CD4-positive, alpha-beta T cell (primary cell): ENCODE measurements around the gene SSRP1. TPM values are rescaled to one million over a fixed set of nuclear protein-coding genes. Genes with fewer than 3 reads are reported as not detected.

Experiments
- ATAC-seq: fragments of 200-7000 bp; cut with Tn5 transposase; one replicate; pipeline ENCODE4 v1.10.0; 2022; ENCODE audit warnings: mild to moderate bottlenecking; ENCODE audit not compliant: poor library complexity
- CTCF ChIA-PET: fragments of 350-600 bp; sonication (Branson Sonifier 250); formaldehyde crosslinking; loops from one replicate; lab custom pipeline; 2021; ENCODE audit warnings: antibody characterized with exemption, inconsistent platforms; lab: Charles Lee
- POLR2A ChIA-PET: fragments of 350-600 bp; sonication (Branson Sonifier 250); formaldehyde crosslinking; loops from one replicate; lab custom pipeline; 2021; ENCODE audit warnings: antibody characterized with exemption, inconsistent platforms; lab: Charles Lee
- DNase-seq, 14 experiments: peaks; one replicate each; pipeline ENCODE4 v3.0.0-alpha.2; 2013 to 2020; ENCODE audit warnings: mixed read lengths in 2 of 14
- H3K27ac ChIP-seq, 2 donors: one replicate each; pipeline versions ENCODE4 v1.5.1 to v1.7.0; 2013; ENCODE audit warnings: low read length in 2 of 2, low read depth in 1 of 2, mild to moderate bottlenecking in 1 of 2
- H3K27me3 ChIP-seq, 2 experiments: 1 replicate in 1 of 2; 2 replicates in 1 of 2; pipeline versions ENCODE4 v1.6.1 to v1.7.0; 2013; ENCODE audit warnings: low read length in 2 of 2, control low read depth in 1 of 2, mild to moderate bottlenecking in 1 of 2, moderate library complexity in 1 of 2; ENCODE audit not compliant: insufficient read depth in 2 of 2, control insufficient read depth in 1 of 2
- H3K36me3 ChIP-seq: one replicate; pipeline ENCODE4 v1.6.1; 2013; ENCODE audit warnings: low read length, control low read depth; ENCODE audit not compliant: insufficient read depth
- H3K4me1 ChIP-seq: one replicate; pipeline ENCODE4 v1.6.1; 2013; ENCODE audit warnings: low read length, control low read depth; ENCODE audit not compliant: insufficient read depth
- H3K4me3 ChIP-seq: one replicate; pipeline ENCODE4 v1.5.1; 2013; ENCODE audit warnings: mild to moderate bottlenecking, low read length, moderate library complexity
- H3K9me3 ChIP-seq, 2 experiments: 1 replicate in 1 of 2; 2 replicates in 1 of 2; pipeline versions ENCODE4 v1.6.1 to v1.7.0; 2013; ENCODE audit warnings: low read length in 2 of 2, mild to moderate bottlenecking in 2 of 2, control low read depth in 1 of 2, moderate library complexity in 1 of 2; ENCODE audit not compliant: control insufficient read depth in 1 of 2, insufficient read depth in 1 of 2
- H3K27ac Mint-ChIP-seq: one replicate; pipeline ENCODE4 v1.8.0; 2020; ENCODE audit warnings: mixed read lengths
- H3K27me3 Mint-ChIP-seq: one replicate; pipeline ENCODE4 v1.8.0; 2021; ENCODE audit warnings: mixed read lengths
- H3K36me3 Mint-ChIP-seq: one replicate; pipeline ENCODE4 v1.8.0; 2021; ENCODE audit warnings: low read depth, mixed read lengths
- H3K4me1 Mint-ChIP-seq: one replicate; pipeline ENCODE4 v1.8.0; 2021; ENCODE audit warnings: low read depth, mixed read lengths
- H3K4me3 Mint-ChIP-seq: one replicate; pipeline ENCODE4 v1.8.0; 2020; ENCODE audit warnings: mild to moderate bottlenecking, mixed read lengths
- H3K9me3 Mint-ChIP-seq: one replicate; pipeline ENCODE4 v1.8.0; 2020; ENCODE audit warnings: mixed read lengths
- intact Hi-C, 2 experiments: fragments of 100-400 bp; cut with DNase I in 1 of 2; cut with micrococcal nuclease in 1 of 2; formaldehyde crosslinking; loops; one replicate each; pipeline versions ENCODE4 v1.15.1 to v1.9.0; 2023 to 2025; cut with DNase I, micrococcal nuclease
- total RNA-seq, 174 experiments: library from RNA in 2 of 174; stranded (reverse) in 2 of 174; gene quantifications; one replicate each; pipeline ENCODE4 v1.2.3 and lab custom pipeline; 2021 to 2026
- TF ChIP-seq, protein P1 (sequence below): fragments of 200-600 bp; IDR thresholded peaks from one replicate; pipeline ENCODE4 v1.8.0; 2022; ENCODE audit warnings: antibody characterized with exemption, mild to moderate bottlenecking

The SSRP1 gene
- total RNA-seq, 2 experiments from 2014 or later: 36.7 to 41.2 TPM

DNA sequence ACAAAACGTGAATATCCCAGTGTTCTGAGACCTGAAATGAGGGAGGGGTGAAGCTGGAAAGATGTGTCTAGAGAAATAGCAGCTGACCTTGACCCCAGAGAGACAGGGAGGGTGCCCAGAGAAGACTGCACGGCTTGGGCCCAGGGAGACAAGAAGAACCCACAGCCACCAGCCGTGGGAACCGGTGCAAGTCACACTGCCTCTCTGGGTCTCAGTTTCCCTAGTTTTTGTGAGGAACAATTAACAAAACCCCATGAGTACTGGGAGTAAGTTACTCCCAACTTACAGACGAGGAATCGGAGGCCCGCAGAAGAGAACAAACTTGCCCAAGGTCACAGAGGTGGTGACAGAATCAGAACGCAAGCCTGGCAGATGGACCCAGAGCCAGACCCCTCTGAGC lies 30.2 kb downstream of the SSRP1 start:
- Histone ChIP-seq H3K9me3 (peaks cover 0 to 20% of the 10 kb centered on the region in 2 experiments), H3K4me1 (no peaks in the 10 kb centered on the region), H3K4me3 (no peak overlapping the region), H3K36me3 (peaks cover 6% of the 10 kb centered on the region), H3K27me3 (no peaks in the 10 kb centered on the region), H3K27ac (no peak overlapping the region)
- H3K4me1 Mint-ChIP-seq: no peaks in the 10 kb centered on the region
- peaks cover 31% of the 10 kb centered on the region for H3K36me3 Mint-ChIP-seq
- ChIA-PET POLR2A (no interaction called here), CTCF (no interaction called here)
- intact Hi-C loops: no loop called here
- DNase-seq (no peak), ATAC-seq (no peak)
- TF ChIP-seq, protein P1, sequence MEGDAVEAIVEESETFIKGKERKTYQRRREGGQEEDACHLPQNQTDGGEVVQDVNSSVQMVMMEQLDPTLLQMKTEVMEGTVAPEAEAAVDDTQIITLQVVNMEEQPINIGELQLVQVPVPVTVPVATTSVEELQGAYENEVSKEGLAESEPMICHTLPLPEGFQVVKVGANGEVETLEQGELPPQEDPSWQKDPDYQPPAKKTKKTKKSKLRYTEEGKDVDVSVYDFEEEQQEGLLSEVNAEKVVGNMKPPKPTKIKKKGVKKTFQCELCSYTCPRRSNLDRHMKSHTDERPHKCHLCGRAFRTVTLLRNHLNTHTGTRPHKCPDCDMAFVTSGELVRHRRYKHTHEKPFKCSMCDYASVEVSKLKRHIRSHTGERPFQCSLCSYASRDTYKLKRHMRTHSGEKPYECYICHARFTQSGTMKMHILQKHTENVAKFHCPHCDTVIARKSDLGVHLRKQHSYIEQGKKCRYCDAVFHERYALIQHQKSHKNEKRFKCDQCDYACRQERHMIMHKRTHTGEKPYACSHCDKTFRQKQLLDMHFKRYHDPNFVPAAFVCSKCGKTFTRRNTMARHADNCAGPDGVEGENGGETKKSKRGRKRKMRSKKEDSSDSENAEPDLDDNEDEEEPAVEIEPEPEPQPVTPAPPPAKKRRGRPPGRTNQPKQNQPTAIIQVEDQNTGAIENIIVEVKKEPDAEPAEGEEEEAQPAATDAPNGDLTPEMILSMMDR: no peak
- no peak overlapping the region for H3K27ac Mint-ChIP-seq
- H3K27me3 Mint-ChIP-seq: no peaks in the 10 kb centered on the region
- H3K9me3 Mint-ChIP-seq: no peaks in the 10 kb centered on the region
- H3K4me3 Mint-ChIP-seq: no peak overlapping the region

DNA sequence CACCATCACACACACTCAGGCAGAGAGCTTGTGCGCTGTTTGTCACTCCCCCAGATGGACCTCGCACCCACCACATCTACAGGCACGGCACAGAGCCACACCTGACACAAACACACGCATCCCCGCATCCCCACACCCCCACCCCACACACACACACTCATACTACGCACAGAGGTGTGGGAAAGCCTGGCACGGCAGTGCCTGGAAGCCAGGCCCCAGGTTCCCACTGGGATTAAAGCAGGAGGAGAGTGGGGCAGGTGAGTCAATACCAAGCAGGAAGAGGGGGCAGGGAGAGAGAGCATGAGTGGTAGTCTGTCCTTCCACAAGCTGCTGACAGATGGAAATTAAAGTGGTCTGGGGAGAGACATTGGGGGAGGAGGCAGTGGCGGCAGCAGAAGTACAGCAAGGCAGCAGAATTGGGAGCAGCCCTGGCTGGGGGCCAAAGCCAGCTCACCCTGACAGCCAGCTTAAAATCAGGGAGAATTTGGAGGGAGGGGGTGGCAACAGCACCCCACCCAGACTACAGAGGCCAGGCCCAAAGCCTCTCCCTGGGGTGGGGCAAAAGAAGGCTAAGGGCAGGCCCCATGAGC lies 31.6 kb downstream of the SSRP1 start:
- CTCF ChIA-PET: interaction anchor here (0.6 kb wide), 1 partner anchor 33 kb away, joined by 3 read pairs; no protein-coding TSS in a partner anchor
- intact Hi-C loops: no loop called here
- peaks cover 43% of the 10 kb centered on the region for H3K36me3 Mint-ChIP-seq

DNA sequence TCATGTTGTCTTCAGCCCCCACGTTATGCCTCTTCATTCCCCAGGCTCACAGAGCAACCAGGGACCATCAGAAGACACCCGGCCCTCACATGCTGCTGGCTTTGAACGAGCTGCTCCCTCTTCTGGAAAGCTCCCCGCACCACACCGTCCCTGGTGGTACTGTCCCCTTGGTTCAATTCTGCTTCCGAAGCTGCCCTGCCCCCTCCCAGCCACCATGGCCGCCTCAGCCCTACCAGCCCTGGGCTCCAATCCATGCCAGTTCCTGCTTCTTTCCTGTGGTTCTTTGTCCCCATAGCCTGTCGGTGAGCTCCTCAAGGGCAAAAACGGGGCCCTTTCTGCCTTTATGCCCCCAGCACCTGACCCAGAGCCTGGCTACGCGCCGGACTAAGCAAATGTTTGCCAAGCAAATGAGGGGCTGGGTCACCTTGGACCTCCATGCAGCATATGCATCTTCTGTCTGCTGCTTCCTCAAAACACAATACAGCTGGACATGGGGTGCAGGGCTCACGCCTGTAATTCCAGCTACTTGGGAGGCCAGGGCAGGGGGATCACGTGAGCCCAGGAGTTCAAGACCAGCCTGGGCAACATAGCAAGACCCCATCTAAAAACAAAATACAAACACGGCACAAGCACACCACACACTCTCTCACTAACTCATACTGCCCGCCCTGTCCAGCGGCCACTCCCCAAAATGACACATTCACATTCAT lies 32.3 kb downstream of the SSRP1 start:
- no peak overlapping the region for H3K27ac ChIP-seq
- H3K9me3 Mint-ChIP-seq: no peaks in the 10 kb centered on the region
- peaks cover 9 to 36% of the 10 kb centered on the region in 2 experiments for H3K9me3 ChIP-seq
- H3K27me3 ChIP-seq: no peaks in the 10 kb centered on the region
- no peak overlapping the region for H3K27ac Mint-ChIP-seq
- H3K4me3 Mint-ChIP-seq: no peak overlapping the region
- CTCF ChIA-PET: interaction anchor here (0.6 kb wide), 1 partner anchor 34 kb away, joined by 3 read pairs; no protein-coding TSS in a partner anchor
- H3K4me1 Mint-ChIP-seq: no peaks in the 10 kb centered on the region
- POLR2A ChIA-PET: no interaction called here
- H3K4me3 ChIP-seq: no peak overlapping the region
- TF ChIP-seq, protein P1: no peak
- H3K4me1 ChIP-seq: no peaks in the 10 kb centered on the region
- no peak for DNase-seq
- intact Hi-C loops: no loop called here
- no peaks in the 10 kb centered on the region for H3K27me3 Mint-ChIP-seq
- peaks cover 50% of the 10 kb centered on the region for H3K36me3 Mint-ChIP-seq
- peaks cover 16% of the 10 kb centered on the region for H3K36me3 ChIP-seq
- ATAC-seq: no peak

More for the DNA sequence above, 31.6 kb downstream of the SSRP1 start:
- Histone ChIP-seq H3K27ac (no peak overlapping the region), H3K36me3 (peaks cover 16% of the 10 kb centered on the region), H3K27me3 (no peaks in the 10 kb centered on the region), H3K4me3 (no peak overlapping the region), H3K9me3 (peaks cover 5 to 34% of the 10 kb centered on the region in 2 experiments), H3K4me1 (no peaks in the 10 kb centered on the region)
- Mint-ChIP-seq H3K4me3 (no peak overlapping the region), H3K4me1 (no peaks in the 10 kb centered on the region), H3K27me3 (no peaks in the 10 kb centered on the region), H3K9me3 (no peaks in the 10 kb centered on the region), H3K27ac (no peak overlapping the region)
- TF ChIP-seq, protein P1: no peak
- DNase-seq: no peak
- no peak for ATAC-seq
- POLR2A ChIA-PET: no interaction called here
